ENCODE results near the gene PDK2.

The PDK2 gene

DNA sequence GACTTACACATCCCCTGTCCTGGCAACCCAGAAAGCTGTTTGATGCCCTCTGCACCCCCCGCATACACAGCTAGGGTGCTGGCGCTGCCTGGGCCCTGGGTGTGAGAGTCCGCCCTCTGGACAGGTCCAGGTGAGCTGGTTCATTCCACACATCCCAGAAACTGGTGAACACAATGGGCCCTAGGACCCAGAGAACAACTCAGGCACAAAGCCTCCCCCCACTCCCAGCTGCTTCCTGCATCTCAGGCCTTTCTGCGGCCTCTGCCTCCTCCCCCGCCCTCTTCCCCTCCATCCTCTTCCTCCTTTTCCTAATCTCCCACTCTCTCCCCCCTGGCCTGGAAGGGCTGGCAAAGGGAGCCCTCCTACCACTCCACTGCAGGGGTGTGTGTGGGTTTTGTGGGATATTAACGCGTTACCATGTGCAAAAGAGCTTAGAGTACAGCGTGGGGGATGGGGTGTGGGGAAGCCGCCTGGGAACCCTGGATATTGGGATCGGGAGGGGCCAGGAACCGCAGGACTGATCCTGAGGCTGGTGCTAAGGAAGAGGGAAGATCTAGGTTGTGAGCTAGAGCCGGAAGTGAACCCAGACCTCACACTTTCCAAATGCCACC, 56.9 kb downstream of the PDK2 start:
- FAIRE-seq: peak; percentile 50

DNA sequence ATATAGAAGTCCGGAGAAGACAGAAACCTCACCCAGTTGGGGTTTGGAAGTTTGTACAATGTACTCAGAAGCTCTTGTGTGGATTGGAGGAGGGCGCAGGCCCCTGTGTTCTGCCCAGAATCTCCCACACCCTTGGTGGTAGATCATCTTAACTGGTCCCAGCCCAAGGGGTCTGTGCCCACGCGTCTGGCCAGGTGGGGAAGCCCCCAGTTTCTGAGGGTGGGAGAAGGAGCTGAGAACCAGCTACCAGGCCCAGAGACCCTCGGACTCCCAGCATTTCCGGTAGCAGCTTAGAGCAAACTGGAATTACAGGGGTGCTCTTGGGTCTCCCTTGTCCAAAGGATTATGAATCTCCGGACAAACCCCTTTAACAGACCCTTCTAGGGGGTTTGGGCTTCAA, 57.6 kb downstream of the PDK2 start:
- no peak for FAIRE-seq

DNA sequence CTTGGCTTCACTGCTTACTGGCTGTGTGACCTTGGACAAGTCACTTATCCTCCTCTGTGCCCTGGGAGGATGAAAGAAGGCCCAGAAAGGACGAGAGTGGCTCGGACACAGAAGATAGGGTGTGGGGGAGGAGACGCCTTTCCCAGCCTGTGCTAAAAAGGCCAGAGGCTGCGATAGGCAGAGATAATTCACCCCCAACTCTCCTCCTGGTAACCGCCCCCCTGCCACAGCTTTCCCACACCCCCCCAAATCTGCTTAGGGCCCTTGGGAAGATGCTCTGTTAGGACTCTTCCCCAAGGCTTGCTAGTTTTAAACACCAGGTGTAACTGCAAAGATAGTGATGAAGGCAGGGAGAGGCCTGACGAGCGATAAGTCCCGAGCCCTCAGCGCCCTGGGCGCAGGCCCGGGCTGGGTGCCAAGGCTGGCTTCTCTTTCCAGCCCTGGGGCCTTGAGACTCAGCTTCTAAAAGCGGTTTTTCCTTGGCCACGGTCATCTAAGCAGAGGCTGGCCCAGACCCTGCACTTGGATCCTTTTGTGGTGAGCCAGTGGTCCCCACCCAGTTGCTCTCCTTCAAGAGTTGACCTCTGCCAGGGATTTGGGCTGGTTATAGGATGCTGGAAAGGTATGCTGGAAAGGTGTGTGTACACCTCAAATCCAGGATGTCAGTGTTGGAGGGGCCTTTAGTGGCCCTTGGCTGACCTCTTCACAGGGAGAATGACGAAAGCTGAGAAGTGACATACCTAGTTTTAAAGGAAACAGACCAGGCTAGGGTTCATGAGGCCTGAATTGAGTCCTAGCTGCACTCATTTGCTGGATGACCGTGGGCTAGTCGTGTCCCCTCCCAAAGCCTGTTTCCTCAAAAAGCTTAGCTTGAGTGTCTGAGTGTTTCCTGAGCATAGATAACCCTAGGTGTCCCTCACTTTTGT, 58.8 kb downstream of the PDK2 start:
- no peak for FAIRE-seq

DNA sequence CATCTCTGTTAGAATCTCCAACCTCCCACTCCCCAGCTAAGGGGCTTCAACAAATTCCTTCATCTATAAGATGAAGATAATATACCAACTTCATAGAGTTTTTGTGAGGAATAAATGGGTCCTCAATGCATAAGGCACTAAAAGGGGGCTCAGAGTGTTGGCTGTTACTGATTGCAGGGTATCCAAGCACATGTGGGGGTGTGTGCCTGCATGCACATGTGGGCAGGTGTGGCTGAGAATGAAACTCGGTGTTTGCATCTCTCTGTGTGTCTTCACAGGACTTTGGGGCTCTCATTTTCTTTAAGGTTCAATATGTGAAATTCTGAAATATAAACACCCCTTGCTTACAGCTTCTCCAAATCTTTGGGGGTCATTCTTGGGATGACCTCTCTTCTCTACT, 59.5 kb downstream of the PDK2 start:
- no peak for FAIRE-seq

DNA sequence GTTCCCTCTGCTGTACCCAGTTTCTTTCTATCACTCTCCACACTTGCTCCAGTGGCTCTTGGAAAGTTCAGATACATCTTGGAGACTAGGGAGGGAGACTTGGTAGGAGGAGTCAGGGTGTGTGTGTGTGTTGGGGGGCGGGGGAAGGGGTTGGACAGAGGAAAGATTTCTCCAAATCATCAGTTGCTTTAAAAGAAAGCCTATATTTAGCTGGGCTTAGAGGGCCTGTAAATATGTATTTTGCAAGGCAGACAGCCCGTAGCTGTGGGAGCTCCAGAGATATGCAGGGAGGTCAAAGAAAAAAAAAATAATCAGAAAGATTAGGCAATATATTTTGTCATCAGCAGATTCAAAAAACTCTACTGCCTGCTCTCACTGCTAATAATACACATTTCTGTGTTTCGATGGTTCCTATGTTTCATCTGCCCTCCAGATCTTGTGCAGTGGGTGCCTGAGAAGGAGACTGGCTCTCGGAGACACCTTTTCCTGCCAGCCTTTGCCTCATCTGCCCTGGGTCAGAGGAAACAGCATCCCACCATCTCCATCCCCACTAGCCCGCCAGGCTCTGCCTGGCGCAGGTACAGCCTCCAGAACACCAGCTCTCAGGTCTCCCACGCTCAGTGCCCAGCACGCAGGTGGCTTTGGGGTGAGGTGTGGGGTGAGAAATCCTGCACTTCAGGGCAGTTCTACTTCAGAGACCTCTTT, 60.1 kb downstream of the PDK2 start:
- peak; percentile 21 for FAIRE-seq

DNA sequence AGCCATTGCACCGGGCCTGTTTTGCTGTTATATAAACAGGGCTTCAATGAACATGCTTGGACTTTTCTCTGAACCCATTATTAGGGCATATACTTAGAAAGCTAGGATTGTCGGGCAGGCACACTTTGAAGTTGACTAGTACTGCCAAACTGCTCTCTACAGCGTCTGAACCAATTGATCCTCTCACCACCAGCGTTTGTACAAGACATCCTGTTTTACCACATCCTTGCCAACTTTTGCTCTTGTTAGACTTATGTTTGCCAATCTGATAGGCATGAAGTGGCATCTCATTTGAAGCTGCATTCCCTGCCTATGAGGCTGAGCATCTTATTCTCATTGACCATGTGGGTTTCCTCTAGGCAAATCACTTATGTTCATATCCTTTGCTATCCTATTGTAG, 62.7 kb downstream of the PDK2 start:
- no peak for FAIRE-seq

DNA sequence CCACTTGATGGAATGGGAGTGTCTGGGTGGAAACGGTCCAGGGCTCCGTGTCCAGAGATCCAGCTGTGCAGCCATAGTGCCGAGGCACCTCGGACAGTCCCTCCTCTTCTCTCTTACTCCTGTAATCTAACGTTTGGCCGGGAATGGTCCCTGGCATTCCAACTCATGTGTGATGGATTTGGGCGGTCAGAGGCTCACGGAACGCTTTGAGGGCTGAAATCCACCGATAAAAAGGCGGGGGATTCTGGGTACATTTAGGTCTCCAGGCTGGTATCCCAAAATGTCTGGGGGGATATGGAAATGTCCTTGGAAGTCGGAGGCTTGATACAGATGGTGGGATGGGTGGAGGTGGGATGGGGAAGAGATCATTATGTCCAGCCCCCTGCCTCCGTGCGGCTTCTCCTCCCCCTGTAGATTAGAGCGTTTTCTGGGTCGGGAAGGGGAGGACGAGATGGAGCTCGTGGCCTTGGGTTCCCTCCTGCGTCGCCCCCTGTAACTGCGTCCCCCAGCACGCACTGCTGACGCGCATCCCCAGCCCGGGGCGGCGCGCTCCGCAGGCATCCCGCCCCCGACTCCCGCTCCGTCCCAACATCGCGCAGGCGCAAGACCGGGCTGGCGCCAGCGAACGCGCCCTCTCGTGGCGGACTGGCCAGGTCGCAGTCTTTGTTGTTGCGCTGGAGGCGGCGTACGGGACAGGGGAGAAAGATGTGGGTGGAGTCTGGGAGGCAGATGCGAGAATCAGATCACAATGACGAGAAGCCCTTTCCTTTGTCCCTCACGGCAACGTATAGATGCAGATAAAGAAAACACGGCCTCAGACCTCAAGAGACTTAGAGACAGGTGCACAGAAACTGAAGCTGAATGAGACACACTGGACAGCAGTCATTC, 66.1 kb downstream of the PDK2 start:
- peak; percentile 79 for FAIRE-seq
